Hematopoietic multipotent progenitor cell treated with erythropoietin and hydrocortisone succinate and interleukin-3 and kit ligand, for 6 days (in vitro differentiated cells): ENCODE data around the gene SOX21.

Experiments
- DNase-seq: peaks from one replicate; pipeline ENCODE4 v3.0.0-alpha.2; 2015

The SOX21 gene

GRCh38 chr13:94674609-94675348 is 37.6 kb downstream of the SOX21 start:
- peak; percentile 89 for DNase-seq

- DNase-seq = peak; percentile 72
Measured at GRCh38 chr13:94673851-94674250, 38.5 kb downstream of the SOX21 start.

GRCh38 chr13:94672400-94672799 is 39.9 kb downstream of the SOX21 start:
- no peak for DNase-seq

- no peak for DNase-seq
Measured at GRCh38 chr13:94667190-94667589, 45.2 kb downstream of the SOX21 start.

GRCh38 chr13:94666065-94666464 is 46.3 kb downstream of the SOX21 start:
- no peak for DNase-seq

- peak; percentile 76 for DNase-seq
Measured at GRCh38 chr13:94664889-94665288, 47.5 kb downstream of the SOX21 start.

- peak; percentile 96 for DNase-seq
Measured at GRCh38 chr13:94662274-94662945, 49.9 kb downstream of the SOX21 start.

- DNase-seq = no peak
Measured at GRCh38 chr13:94661406-94661805, 50.9 kb downstream of the SOX21 start.

- DNase-seq = peak; percentile 85
Measured at GRCh38 chr13:94660695-94661326, 51.5 kb downstream of the SOX21 start.
